Subcutaneous abdominal adipose tissue (tissue), 5 donors: ENCODE data around the gene ACSS3.
"Not testable (repeated sequence)": the region's sequence is repeated elsewhere in the genome, so short reads cannot be mapped to it uniquely, and the experiment has no call there.

ENCODE experiments used
- H3K27ac ChIP-seq: one replicate; pipeline ENCODE4 v1.7.0; 2013; ENCODE audit warnings: low read depth, mild to moderate bottlenecking, inconsistent platforms, low read length, moderate library complexity
- H3K27me3 ChIP-seq, 5 donors: one replicate each; pipeline ENCODE4 v1.7.0; 2013; ENCODE audit warnings: low read length in 5 of 5, inconsistent platforms in 1 of 5; ENCODE audit not compliant: control insufficient read depth in 5 of 5, insufficient read depth in 4 of 5
- H3K36me3 ChIP-seq, 5 donors: one replicate each; pipeline ENCODE4 v1.7.0; 2013; ENCODE audit warnings: low read length in 5 of 5; ENCODE audit not compliant: control insufficient read depth in 5 of 5, insufficient read depth in 5 of 5
- H3K4me1 ChIP-seq, 5 donors: one replicate each; pipeline ENCODE4 v1.7.0; 2013; ENCODE audit warnings: low read length in 5 of 5, mild to moderate bottlenecking in 3 of 5, moderate library complexity in 1 of 5; ENCODE audit not compliant: control insufficient read depth in 5 of 5, insufficient read depth in 5 of 5
- H3K4me3 ChIP-seq, 5 donors: one replicate each; pipeline ENCODE4 v1.7.0; 2013; ENCODE audit warnings: low read length in 5 of 5, low read depth in 1 of 5
- H3K9ac ChIP-seq, 5 donors: one replicate each; pipeline ENCODE4 v1.7.0; 2013; ENCODE audit warnings: low read length in 5 of 5, mild to moderate bottlenecking in 4 of 5, moderate library complexity in 3 of 5
- H3K9me3 ChIP-seq, 5 donors: one replicate each; pipeline ENCODE4 v1.7.0; 2013; ENCODE audit warnings: low read length in 5 of 5; ENCODE audit not compliant: control insufficient read depth in 5 of 5
- donor health status: healthy.
- donor health status: healthy.
- donor health status: healthy.
- donor health status: healthy.
- donor health status: healthy.

ACSS3 gene

DNA sequence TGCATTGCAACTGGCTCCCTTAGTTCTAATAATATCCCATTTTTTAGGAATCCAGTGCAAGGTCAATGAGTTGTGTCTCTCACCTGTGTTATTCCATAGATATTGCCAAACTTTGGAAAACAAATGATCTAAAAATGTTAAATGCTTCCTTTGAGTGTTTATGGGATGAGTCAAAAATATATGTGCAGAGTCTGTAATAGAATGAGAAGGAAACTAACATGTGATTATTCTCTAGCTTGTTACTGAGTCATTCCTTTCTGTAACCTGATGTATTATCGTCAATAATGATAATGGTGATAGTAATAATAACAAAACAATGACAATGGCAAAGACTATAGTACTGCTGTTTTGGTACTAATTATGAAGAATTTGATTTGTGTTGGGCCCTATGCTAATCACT is 11.5 kb downstream of the ACSS3 start:
- H3K27ac ChIP-seq, result peak overlapping the region; percentile 40
- H3K4me1 ChIP-seq, result peaks cover 0 to 44% (median 19%) of the 10 kb centered on the region in 5 donors
- H3K27me3 ChIP-seq, result no peaks in the 10 kb centered on the region
- no peak overlapping the region for H3K4me3 ChIP-seq
- H3K9ac ChIP-seq, result no peak overlapping the region
- no peaks in the 10 kb centered on the region for H3K36me3 ChIP-seq
- H3K9me3 ChIP-seq, result no peaks in the 10 kb centered on the region

DNA sequence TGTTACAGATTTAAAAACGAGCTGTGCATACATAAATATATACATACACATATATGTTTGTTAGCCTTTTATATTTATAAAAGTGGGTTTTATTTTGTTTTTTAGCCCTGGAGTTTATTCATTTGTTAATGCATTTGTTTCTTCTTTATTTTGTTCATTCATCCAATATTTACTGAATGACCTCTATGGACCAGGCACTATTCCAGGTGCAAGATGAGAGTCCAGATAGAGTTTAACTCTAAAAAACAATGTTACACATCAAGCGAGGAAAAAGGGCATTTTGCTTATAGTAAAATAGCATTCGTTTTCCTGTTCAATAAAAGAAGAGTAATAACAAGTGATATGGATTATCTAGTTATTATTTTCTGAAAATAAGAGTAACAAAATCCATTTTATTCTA is 14.2 kb downstream of the ACSS3 start:
- Histone ChIP-seq H3K4me1 (peaks cover 3 to 44% (median 14%) of the 10 kb centered on the region in 5 donors), H3K27me3 (no peaks in the 10 kb centered on the region), H3K9ac (no peak overlapping the region), H3K9me3 (no peaks in the 10 kb centered on the region), H3K27ac (no peak overlapping the region), H3K36me3 (no peaks in the 10 kb centered on the region), H3K4me3 (no peak overlapping the region)

DNA sequence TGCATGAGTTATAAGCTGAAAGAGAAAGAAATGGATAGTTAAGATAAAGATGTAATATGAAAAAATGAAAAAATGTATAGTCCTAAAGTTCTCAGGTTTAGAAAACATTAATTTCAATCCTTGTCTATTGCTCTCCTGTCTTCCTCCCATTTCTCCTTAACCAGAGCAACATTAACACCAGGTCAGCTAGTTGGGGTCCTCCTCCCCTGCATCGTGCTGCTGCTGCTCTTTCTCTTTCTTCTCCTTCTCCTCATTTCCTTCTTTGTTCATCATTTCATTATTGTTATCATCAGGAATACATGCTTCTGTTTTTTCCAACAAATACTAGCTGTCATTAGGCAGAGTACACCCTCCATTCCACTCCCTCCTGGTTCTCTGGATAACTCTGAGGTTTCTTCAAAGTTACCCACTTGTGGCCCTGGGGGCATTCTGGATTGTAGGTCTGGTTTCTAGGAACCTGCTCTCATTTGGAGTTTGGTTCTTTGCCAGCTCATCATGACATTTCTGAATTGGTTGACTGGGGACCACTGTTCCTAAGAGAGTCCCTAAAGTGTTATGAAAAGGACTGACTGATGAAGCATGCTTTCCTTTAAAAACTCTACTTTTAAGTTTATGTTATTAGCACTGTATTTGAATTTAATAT is 17.0 kb downstream of the ACSS3 start:
- no peak overlapping the region for H3K4me3 ChIP-seq
- H3K9me3 ChIP-seq, result no peaks in the 10 kb centered on the region
- H3K9ac ChIP-seq, result peak overlapping the region in 2 of 5 donors; percentile 14 to 66
- peak overlapping the region; percentile 83 for H3K27ac ChIP-seq
- H3K4me1 ChIP-seq, result peaks cover 3 to 31% (median 11%) of the 10 kb centered on the region in 5 donors
- no peaks in the 10 kb centered on the region for H3K27me3 ChIP-seq
- H3K36me3 ChIP-seq, result no peaks in the 10 kb centered on the region

DNA sequence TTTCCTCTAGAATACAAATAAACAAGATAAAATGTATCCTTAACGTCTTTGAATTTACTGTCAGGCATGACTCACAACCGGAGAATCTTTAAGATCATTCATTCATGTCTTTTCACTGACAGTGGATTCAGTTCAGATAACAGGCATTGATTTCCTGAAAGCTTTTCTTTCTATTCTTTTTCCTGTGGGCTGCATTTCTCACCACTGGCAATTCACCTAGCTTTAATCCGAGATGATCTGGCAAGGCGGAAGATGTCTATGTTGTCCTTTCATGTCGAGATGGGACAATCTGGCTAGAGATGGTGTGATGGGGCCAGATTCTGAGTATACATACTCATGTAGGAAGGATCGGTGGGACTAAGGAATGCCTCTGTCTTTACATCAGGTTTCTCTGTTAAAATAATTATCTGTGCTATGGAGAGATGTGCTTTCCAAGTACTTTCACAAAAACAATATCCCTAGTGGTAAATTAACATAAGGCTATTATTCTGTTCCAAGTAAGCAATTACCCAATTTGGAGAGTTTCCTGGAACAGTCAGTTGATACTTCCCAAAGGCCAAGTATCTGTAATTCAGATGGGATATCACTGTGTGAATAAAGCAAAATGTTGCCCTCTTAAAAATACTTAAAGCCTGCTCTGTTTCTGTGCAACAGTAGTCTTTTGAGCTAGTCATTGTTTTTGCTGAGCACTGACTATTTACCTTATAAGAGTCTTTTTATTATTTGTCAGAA is 17.8 kb downstream of the ACSS3 start:
- H3K27me3 ChIP-seq, result no peaks in the 10 kb centered on the region
- H3K9me3 ChIP-seq, result no peaks in the 10 kb centered on the region
- peak overlapping the region in 3 of 5 donors; percentile 8 to 46 (median 42) for H3K4me3 ChIP-seq
- peak overlapping the region in 3 of 5 donors; percentile 6 to 66 (median 24) for H3K9ac ChIP-seq
- peaks cover 3 to 23% (median 11%) of the 10 kb centered on the region in 5 donors for H3K4me1 ChIP-seq
- H3K27ac ChIP-seq, result peak overlapping the region; percentile 83
- H3K36me3 ChIP-seq, result no peaks in the 10 kb centered on the region

DNA sequence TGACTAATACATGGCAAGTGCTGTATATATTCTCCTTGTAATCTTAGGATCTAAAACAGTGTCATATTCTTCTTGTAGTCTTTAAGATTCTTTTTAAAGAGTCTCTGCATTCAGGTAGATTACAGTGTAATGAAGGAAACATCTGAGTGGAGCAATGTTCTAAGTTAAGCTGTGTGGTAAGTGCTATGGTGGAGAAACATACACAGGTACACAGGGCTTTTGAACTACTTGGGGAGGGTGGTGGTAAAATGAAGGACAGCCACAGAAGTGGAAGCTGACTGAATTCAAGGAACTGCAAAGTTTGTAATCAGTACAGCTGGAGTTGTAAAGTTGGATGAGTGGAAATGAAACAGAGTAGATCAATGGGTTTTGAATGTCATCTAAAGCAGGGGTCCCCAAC is 27.8 kb downstream of the ACSS3 start:
- peaks cover 0 to 5% (median 0%) of the 10 kb centered on the region in 5 donors for H3K36me3 ChIP-seq
- H3K4me1 ChIP-seq, result peaks cover 0 to 7% (median 0%) of the 10 kb centered on the region in 5 donors
- no peak overlapping the region for H3K27ac ChIP-seq
- no peak overlapping the region for H3K4me3 ChIP-seq
- no peaks in the 10 kb centered on the region for H3K9me3 ChIP-seq
- no peak overlapping the region for H3K9ac ChIP-seq
- H3K27me3 ChIP-seq, result no peaks in the 10 kb centered on the region

DNA sequence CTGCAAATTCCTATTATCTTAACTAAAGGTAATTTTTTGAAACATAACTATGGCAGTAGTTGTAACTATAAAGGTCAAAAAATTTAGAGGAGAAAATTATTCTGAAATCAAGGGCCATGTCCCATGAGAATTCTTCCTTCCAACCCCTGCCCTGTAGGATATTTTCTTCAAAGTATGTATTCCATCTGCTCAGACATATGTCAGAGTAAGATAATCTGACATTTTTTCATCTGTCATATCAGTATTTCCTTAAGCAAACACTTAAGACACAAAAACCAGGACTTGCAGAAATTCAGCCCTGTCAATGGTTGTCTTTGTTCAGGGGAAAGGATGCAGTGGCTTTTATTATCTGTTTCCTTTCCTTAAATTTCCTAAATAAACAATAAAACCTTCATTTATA is 36.3 kb downstream of the ACSS3 start:
- no peak overlapping the region for H3K4me3 ChIP-seq
- peaks cover 0 to 8% (median 0%) of the 10 kb centered on the region in 5 donors for H3K4me1 ChIP-seq
- no peak overlapping the region for H3K9ac ChIP-seq
- H3K9me3 ChIP-seq, result no peaks in the 10 kb centered on the region
- no peaks in the 10 kb centered on the region for H3K27me3 ChIP-seq
- no peak overlapping the region for H3K27ac ChIP-seq
- peaks cover 0 to 19% (median 3%) of the 10 kb centered on the region in 5 donors for H3K36me3 ChIP-seq

DNA sequence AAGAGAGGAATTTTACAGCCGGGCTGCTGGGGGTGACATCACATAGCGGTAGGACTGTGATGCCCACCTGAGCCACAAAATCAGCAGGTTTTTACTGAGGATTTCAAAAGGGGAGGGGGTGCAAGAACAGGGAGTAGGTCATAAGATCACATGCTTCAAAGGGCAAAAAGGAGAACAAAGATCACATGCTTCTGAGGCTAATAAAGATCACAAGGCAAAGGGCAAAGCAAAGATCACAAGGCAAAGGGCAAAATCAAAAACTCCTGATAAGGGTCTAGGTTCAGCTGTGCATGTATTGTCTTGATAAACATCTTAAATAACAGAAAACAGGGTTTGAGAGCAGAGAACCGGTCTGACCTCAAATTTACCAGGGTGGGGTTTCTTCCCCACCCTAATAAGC is 41.2 kb downstream of the ACSS3 start:
- H3K36me3 ChIP-seq, result peaks cover 0 to 13% (median 3%) of the 10 kb centered on the region in 5 donors
- not testable (repeated sequence) for H3K27me3 ChIP-seq, H3K9ac ChIP-seq, H3K4me1 ChIP-seq, H3K9me3 ChIP-seq, H3K27ac ChIP-seq, H3K4me3 ChIP-seq

DNA sequence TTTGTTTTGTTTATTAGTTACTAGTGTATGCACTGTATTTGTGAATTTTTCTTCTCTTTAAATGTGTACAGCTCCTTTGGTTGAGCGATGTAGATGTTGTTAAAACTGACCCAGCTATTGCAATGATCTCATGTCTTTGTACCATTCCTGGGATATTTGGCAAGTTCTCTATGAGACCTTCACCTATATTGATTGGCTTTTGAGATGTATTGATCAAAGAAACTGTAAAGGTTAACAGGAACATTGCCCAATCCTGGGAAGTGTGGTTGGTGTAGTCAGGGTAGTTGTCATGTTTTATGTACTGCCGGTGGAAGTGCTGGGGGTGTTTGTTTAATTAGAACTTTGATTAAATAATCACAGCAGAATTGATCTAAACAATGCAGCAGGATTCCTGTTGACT is 43.1 kb downstream of the ACSS3 start:
- Histone ChIP-seq H3K27me3 (no peaks in the 10 kb centered on the region), H3K4me3 (no peak overlapping the region), H3K36me3 (peaks cover 0 to 13% (median 0%) of the 10 kb centered on the region in 5 donors), H3K27ac (no peak overlapping the region), H3K9ac (no peak overlapping the region), H3K4me1 (peaks cover 0 to 2% (median 0%) of the 10 kb centered on the region in 5 donors), H3K9me3 (peaks cover 0 to 5% (median 2%) of the 10 kb centered on the region in 5 donors)

DNA sequence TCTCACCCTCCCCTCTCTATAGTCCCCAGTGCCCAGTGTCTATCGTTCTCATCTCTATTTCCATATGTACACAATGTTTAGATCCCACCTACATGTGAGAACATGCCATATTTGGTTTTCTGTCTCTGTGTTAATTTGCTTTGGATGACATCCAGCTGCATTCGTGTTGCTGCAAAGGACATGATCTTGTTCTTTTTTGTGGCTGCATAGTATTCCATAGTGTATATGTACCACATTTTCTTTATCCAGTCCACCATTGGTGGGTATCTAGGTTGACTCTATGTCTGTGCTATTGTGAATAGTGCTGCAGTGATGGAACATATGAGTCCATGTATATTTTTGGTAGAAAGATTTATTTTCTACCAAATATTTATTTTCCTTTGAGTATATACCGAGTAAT is 45.7 kb downstream of the ACSS3 start:
- Histone ChIP-seq H3K9ac (no peak overlapping the region), H3K9me3 (peaks cover 0 to 5% (median 2%) of the 10 kb centered on the region in 5 donors), H3K36me3 (peaks cover 0 to 1% (median 0%) of the 10 kb centered on the region in 5 donors), H3K27ac (no peak overlapping the region), H3K4me1 (peaks cover 0 to 5% (median 0%) of the 10 kb centered on the region in 5 donors), H3K4me3 (no peak overlapping the region), H3K27me3 (no peaks in the 10 kb centered on the region)

DNA sequence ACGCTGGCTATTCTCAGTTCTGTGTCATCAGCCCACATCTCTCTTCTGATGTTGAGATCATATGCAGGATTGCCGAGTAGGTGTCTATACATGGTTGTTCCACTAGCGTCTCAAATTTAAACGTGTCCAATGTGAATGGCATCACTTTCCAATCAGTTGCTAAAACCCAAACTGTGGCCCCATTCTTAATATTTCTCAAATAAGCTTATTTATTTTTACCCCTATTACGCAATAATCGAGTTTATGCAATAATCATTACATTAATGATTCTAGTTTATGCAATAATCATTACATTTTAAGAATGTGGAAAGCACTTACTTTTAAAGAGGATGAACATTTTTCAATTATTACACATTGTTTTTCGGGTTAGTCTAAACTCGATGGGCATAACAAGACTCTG is 47.8 kb downstream of the ACSS3 start:
- H3K9me3 ChIP-seq, result peaks cover 0 to 5% (median 2%) of the 10 kb centered on the region in 5 donors
- H3K4me1 ChIP-seq, result peaks cover 0 to 5% (median 0%) of the 10 kb centered on the region in 5 donors
- no peak overlapping the region for H3K4me3 ChIP-seq
- H3K27ac ChIP-seq, result no peak overlapping the region
- H3K9ac ChIP-seq, result no peak overlapping the region
- H3K27me3 ChIP-seq, result no peaks in the 10 kb centered on the region
- no peaks in the 10 kb centered on the region for H3K36me3 ChIP-seq
